HG03045 (cell line): ENCODE data around the gene PAX6.

ENCODE experiments used
- ATAC-seq: cut with Tn5 transposase; IDR thresholded peaks from one replicate; pipeline ENCODE4 v1.9.1; 2021; ENCODE audit warnings: mild to moderate bottlenecking, moderate library complexity; ENCODE audit not compliant: unreplicated experiment

Gene PAX6

GRCh38 chr11:31809857-31810778 lies 1.0 kb downstream of the PAX6 start:
- ATAC-seq, result no peak

- no peak for ATAC-seq
Measured at GRCh38 chr11:31809541-31809856, 1.6 kb downstream of the PAX6 start.

GRCh38 chr11:31808721-31809540 lies 2.2 kb downstream of the PAX6 start:
- no peak for ATAC-seq

GRCh38 chr11:31807799-31808667 lies 3.1 kb downstream of the PAX6 start:
- no peak for ATAC-seq

GRCh38 chr11:31806928-31807798 lies 4.0 kb downstream of the PAX6 start:
- no peak for ATAC-seq

- no peak for ATAC-seq
Measured at GRCh38 chr11:31806186-31806927, 4.8 kb downstream of the PAX6 start.

- no peak for ATAC-seq
Measured at GRCh38 chr11:31805629-31806185, 5.4 kb downstream of the PAX6 start.

GRCh38 chr11:31805037-31805628 lies 6.0 kb downstream of the PAX6 start:
- no peak for ATAC-seq

- ATAC-seq, result no peak
Measured at GRCh38 chr11:31804312-31805036, 6.6 kb downstream of the PAX6 start.

- no peak for ATAC-seq
Measured at GRCh38 chr11:31803813-31804311, 7.3 kb downstream of the PAX6 start.

GRCh38 chr11:31802990-31803812 lies 7.9 kb downstream of the PAX6 start:
- no peak for ATAC-seq

GRCh38 chr11:31802609-31802989 lies 8.5 kb downstream of the PAX6 start:
- ATAC-seq, result no peak

GRCh38 chr11:31802000-31802551 lies 9.0 kb downstream of the PAX6 start:
- no peak for ATAC-seq

GRCh38 chr11:31801298-31801702 lies 9.8 kb downstream of the PAX6 start:
- no peak for ATAC-seq

GRCh38 chr11:31800398-31801265 lies 10.5 kb downstream of the PAX6 start:
- no peak for ATAC-seq
